ENCODE data around the gene FAM131A.

DNA sequence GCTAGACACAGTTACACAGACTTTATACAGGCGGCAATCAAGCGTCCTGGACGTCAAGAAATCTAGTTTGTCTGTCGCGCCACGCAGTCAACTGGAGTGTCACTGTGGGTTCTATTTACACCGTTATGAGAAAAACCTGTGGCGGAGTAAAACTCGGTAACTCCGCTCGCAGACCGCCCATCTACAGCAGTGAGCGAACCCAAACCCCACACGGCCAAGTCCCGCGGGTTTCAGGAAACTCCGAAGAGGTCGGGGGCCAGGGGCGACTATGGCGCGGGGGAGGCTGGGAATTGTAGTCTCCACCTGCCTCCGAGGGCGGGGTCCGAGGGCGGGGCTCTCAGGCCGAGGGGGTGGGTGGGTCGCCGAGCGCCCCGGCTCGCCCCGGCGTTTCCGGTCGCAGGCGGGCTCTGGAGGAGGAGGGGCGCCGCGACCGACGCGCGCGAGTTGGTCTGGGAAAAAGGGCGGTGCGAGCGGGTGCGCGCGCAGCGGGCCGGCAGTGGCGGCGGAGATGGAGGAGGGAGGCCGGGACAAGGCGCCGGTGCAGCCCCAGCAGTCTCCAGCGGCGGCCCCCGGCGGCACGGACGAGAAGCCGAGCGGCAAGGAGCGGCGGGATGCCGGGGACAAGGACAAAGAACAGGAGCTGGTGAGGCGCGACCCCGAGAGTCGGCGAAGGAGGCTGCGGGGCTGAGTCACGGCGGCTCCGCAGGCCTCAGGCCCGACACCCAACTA, 38.5 kb upstream of the FAM131A start, which contains the start of gene PSMD2:
- TF ChIP-seq, protein P1, sequence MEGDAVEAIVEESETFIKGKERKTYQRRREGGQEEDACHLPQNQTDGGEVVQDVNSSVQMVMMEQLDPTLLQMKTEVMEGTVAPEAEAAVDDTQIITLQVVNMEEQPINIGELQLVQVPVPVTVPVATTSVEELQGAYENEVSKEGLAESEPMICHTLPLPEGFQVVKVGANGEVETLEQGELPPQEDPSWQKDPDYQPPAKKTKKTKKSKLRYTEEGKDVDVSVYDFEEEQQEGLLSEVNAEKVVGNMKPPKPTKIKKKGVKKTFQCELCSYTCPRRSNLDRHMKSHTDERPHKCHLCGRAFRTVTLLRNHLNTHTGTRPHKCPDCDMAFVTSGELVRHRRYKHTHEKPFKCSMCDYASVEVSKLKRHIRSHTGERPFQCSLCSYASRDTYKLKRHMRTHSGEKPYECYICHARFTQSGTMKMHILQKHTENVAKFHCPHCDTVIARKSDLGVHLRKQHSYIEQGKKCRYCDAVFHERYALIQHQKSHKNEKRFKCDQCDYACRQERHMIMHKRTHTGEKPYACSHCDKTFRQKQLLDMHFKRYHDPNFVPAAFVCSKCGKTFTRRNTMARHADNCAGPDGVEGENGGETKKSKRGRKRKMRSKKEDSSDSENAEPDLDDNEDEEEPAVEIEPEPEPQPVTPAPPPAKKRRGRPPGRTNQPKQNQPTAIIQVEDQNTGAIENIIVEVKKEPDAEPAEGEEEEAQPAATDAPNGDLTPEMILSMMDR (IDR thresholded peaks at IDR 0.05; ENCODE audit: poor library complexity, severe bottlenecking) = no peak
- TF ChIP-seq EZH2 (IDR thresholded peaks at IDR 0.05; ENCODE audit: borderline replicate concordance, insufficient read depth, low read length, poor library complexity, severe bottlenecking) = no peak
- TF ChIP-seq, protein P2, sequence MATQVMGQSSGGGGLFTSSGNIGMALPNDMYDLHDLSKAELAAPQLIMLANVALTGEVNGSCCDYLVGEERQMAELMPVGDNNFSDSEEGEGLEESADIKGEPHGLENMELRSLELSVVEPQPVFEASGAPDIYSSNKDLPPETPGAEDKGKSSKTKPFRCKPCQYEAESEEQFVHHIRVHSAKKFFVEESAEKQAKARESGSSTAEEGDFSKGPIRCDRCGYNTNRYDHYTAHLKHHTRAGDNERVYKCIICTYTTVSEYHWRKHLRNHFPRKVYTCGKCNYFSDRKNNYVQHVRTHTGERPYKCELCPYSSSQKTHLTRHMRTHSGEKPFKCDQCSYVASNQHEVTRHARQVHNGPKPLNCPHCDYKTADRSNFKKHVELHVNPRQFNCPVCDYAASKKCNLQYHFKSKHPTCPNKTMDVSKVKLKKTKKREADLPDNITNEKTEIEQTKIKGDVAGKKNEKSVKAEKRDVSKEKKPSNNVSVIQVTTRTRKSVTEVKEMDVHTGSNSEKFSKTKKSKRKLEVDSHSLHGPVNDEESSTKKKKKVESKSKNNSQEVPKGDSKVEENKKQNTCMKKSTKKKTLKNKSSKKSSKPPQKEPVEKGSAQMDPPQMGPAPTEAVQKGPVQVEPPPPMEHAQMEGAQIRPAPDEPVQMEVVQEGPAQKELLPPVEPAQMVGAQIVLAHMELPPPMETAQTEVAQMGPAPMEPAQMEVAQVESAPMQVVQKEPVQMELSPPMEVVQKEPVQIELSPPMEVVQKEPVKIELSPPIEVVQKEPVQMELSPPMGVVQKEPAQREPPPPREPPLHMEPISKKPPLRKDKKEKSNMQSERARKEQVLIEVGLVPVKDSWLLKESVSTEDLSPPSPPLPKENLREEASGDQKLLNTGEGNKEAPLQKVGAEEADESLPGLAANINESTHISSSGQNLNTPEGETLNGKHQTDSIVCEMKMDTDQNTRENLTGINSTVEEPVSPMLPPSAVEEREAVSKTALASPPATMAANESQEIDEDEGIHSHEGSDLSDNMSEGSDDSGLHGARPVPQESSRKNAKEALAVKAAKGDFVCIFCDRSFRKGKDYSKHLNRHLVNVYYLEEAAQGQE (IDR thresholded peaks at IDR 0.05; ENCODE audit: borderline replicate concordance) = no peak
- peak; percentile 78 for TF ChIP-seq MXI1 (conservative IDR thresholded peaks at IDR 0.05; ENCODE audit: poor library complexity, severe bottlenecking)
- peak; percentile 32 for TF ChIP-seq EP300 (conservative IDR thresholded peaks at IDR 0.05; ENCODE audit: poor library complexity, severe bottlenecking)
- peak; percentile 96 for TF ChIP-seq POLR2AphosphoS5 (IDR thresholded peaks at IDR 0.05)

Measured in neural cell (in vitro differentiated cells).